ENCODE measurements around the gene DLG2. TPM values are rescaled to one million over a fixed set of nuclear protein-coding genes. Genes with fewer than 3 reads are reported as not detected.

DLG2 gene
- polyA plus RNA-seq, 1 donor = 8.1 TPM

GRCh38 chr11:84249344-84250135 lies 1377.6 kb downstream of the DLG2 start:
- no CpG with 5 or more reads among the region's 4 CpGs for WGBS (ENCODE audit: insufficient coverage, low lambda C conversion rate)
- H3K27ac ChIP-seq (ENCODE audit: low read length) = no peak overlapping the region
- no peaks in the 10 kb centered on the region for H3K27me3 ChIP-seq (ENCODE audit: control insufficient read depth, insufficient read depth, low read length)
- H3K36me3 ChIP-seq (ENCODE audit: control insufficient read depth, insufficient read depth, low read length) = no peaks in the 10 kb centered on the region
- H3K4me1 ChIP-seq (ENCODE audit: control insufficient read depth, insufficient read depth, low read length) = no peaks in the 10 kb centered on the region
- no peak for DNase-seq
- no peak overlapping the region for H3K4me3 ChIP-seq (ENCODE audit: low read length)
- no peaks in the 10 kb centered on the region for H3K9me3 ChIP-seq (ENCODE audit: control insufficient read depth, low read depth, low read length)

- no peaks in the 10 kb centered on the region for H3K27me3 ChIP-seq (ENCODE audit: control insufficient read depth, insufficient read depth, low read length)
- DNase-seq = no peak
- 96% methylated on average over 3 of the region's 4 CpGs for WGBS (ENCODE audit: insufficient coverage, low lambda C conversion rate)
Observed at GRCh38 chr11:84247926-84248325, 1379.2 kb downstream of the DLG2 start.

GRCh38 chr11:84247129-84247528 lies 1380.0 kb downstream of the DLG2 start:
- Histone ChIP-seq H3K9me3 (ENCODE audit: control insufficient read depth, low read depth, low read length) (no peaks in the 10 kb centered on the region), H3K36me3 (ENCODE audit: control insufficient read depth, insufficient read depth, low read length) (no peaks in the 10 kb centered on the region), H3K4me3 (ENCODE audit: low read length) (no peak overlapping the region), H3K4me1 (ENCODE audit: control insufficient read depth, insufficient read depth, low read length) (peaks cover under 1% of the 10 kb centered on the region), H3K27ac (ENCODE audit: low read length) (no peak overlapping the region), H3K27me3 (ENCODE audit: control insufficient read depth, insufficient read depth, low read length) (no peaks in the 10 kb centered on the region)
- WGBS (ENCODE audit: insufficient coverage, low lambda C conversion rate) = no CpG with 5 or more reads among the region's 1 CpG
- no peak for DNase-seq

More at GRCh38 chr11:84247926-84248325, 1379.2 kb downstream of the DLG2 start:
- no peaks in the 10 kb centered on the region for H3K36me3 ChIP-seq (ENCODE audit: control insufficient read depth, insufficient read depth, low read length)
- no peak overlapping the region for H3K27ac ChIP-seq (ENCODE audit: low read length)
- H3K4me1 ChIP-seq (ENCODE audit: control insufficient read depth, insufficient read depth, low read length) = no peaks in the 10 kb centered on the region
- no peaks in the 10 kb centered on the region for H3K9me3 ChIP-seq (ENCODE audit: control insufficient read depth, low read depth, low read length)
- H3K4me3 ChIP-seq (ENCODE audit: low read length) = no peak overlapping the region

GRCh38 chr11:84243629-84244263 lies 1383.4 kb downstream of the DLG2 start:
- DNase-seq = no peak
- H3K4me1 ChIP-seq (ENCODE audit: control insufficient read depth, insufficient read depth, low read length) = peaks cover 10% of the 10 kb centered on the region
- no peak overlapping the region for H3K27ac ChIP-seq (ENCODE audit: low read length)
- H3K36me3 ChIP-seq (ENCODE audit: control insufficient read depth, insufficient read depth, low read length) = no peaks in the 10 kb centered on the region
- H3K9me3 ChIP-seq (ENCODE audit: control insufficient read depth, low read depth, low read length) = no peaks in the 10 kb centered on the region
- WGBS (ENCODE audit: insufficient coverage, low lambda C conversion rate) = no CpG with 5 or more reads among the region's 3 CpGs
- H3K27me3 ChIP-seq (ENCODE audit: control insufficient read depth, insufficient read depth, low read length) = no peaks in the 10 kb centered on the region
- no peak overlapping the region for H3K4me3 ChIP-seq (ENCODE audit: low read length)

GRCh38 chr11:84241343-84242131 lies 1385.6 kb downstream of the DLG2 start:
- H3K4me1 ChIP-seq (ENCODE audit: control insufficient read depth, insufficient read depth, low read length) = peaks cover 10% of the 10 kb centered on the region
- DNase-seq = no peak
- no peaks in the 10 kb centered on the region for H3K36me3 ChIP-seq (ENCODE audit: control insufficient read depth, insufficient read depth, low read length)
- H3K27me3 ChIP-seq (ENCODE audit: control insufficient read depth, insufficient read depth, low read length) = no peaks in the 10 kb centered on the region
- peak overlapping the region; percentile 51 for H3K27ac ChIP-seq (ENCODE audit: low read length)
- 30% methylated on average over 2 of the region's 5 CpGs for WGBS (ENCODE audit: insufficient coverage, low lambda C conversion rate)
- no peaks in the 10 kb centered on the region for H3K9me3 ChIP-seq (ENCODE audit: control insufficient read depth, low read depth, low read length)
- no peak overlapping the region for H3K4me3 ChIP-seq (ENCODE audit: low read length)

- no peaks in the 10 kb centered on the region for H3K27me3 ChIP-seq (ENCODE audit: control insufficient read depth, insufficient read depth, low read length)
- H3K4me3 ChIP-seq (ENCODE audit: low read length) = no peak overlapping the region
- WGBS (ENCODE audit: insufficient coverage, low lambda C conversion rate) = no CpG with 5 or more reads among the region's 1 CpG
- DNase-seq = peak; percentile 38 to 66
- no peaks in the 10 kb centered on the region for H3K9me3 ChIP-seq (ENCODE audit: control insufficient read depth, low read depth, low read length)
- peak overlapping the region; percentile 51 for H3K27ac ChIP-seq (ENCODE audit: low read length)
- H3K36me3 ChIP-seq (ENCODE audit: control insufficient read depth, insufficient read depth, low read length) = no peaks in the 10 kb centered on the region
- peaks cover 10% of the 10 kb centered on the region for H3K4me1 ChIP-seq (ENCODE audit: control insufficient read depth, insufficient read depth, low read length)
Observed at GRCh38 chr11:84240847-84241246, 1386.3 kb downstream of the DLG2 start.

GRCh38 chr11:84236436-84236835 lies 1390.7 kb downstream of the DLG2 start:
- H3K9me3 ChIP-seq (ENCODE audit: control insufficient read depth, low read depth, low read length) = no peaks in the 10 kb centered on the region
- H3K36me3 ChIP-seq (ENCODE audit: control insufficient read depth, insufficient read depth, low read length) = no peaks in the 10 kb centered on the region
- H3K4me3 ChIP-seq (ENCODE audit: low read length) = no peak overlapping the region
- no peak overlapping the region for H3K27ac ChIP-seq (ENCODE audit: low read length)
- H3K27me3 ChIP-seq (ENCODE audit: control insufficient read depth, insufficient read depth, low read length) = no peaks in the 10 kb centered on the region
- peaks cover 4% of the 10 kb centered on the region for H3K4me1 ChIP-seq (ENCODE audit: control insufficient read depth, insufficient read depth, low read length)
- DNase-seq = no peak

- no CpG with 5 or more reads among the region's 4 CpGs for WGBS (ENCODE audit: insufficient coverage, low lambda C conversion rate)
- Histone ChIP-seq H3K9me3 (ENCODE audit: control insufficient read depth, low read depth, low read length) (no peaks in the 10 kb centered on the region), H3K4me1 (ENCODE audit: control insufficient read depth, insufficient read depth, low read length) (no peaks in the 10 kb centered on the region), H3K4me3 (ENCODE audit: low read length) (no peak overlapping the region), H3K36me3 (ENCODE audit: control insufficient read depth, insufficient read depth, low read length) (no peaks in the 10 kb centered on the region), H3K27ac (ENCODE audit: low read length) (no peak overlapping the region), H3K27me3 (ENCODE audit: control insufficient read depth, insufficient read depth, low read length) (no peaks in the 10 kb centered on the region)
- DNase-seq = no peak
Observed at GRCh38 chr11:84234462-84235202, 1392.5 kb downstream of the DLG2 start.

GRCh38 chr11:84234011-84234410 lies 1393.1 kb downstream of the DLG2 start:
- WGBS (ENCODE audit: insufficient coverage, low lambda C conversion rate) = no CpG with 5 or more reads among the region's 2 CpGs

GRCh38 chr11:84232511-84232910 lies 1394.6 kb downstream of the DLG2 start:
- Histone ChIP-seq H3K9me3 (ENCODE audit: control insufficient read depth, low read depth, low read length) (no peaks in the 10 kb centered on the region), H3K27me3 (ENCODE audit: control insufficient read depth, insufficient read depth, low read length) (no peaks in the 10 kb centered on the region), H3K4me3 (ENCODE audit: low read length) (no peak overlapping the region), H3K27ac (ENCODE audit: low read length) (no peak overlapping the region), H3K4me1 (ENCODE audit: control insufficient read depth, insufficient read depth, low read length) (no peaks in the 10 kb centered on the region), H3K36me3 (ENCODE audit: control insufficient read depth, insufficient read depth, low read length) (no peaks in the 10 kb centered on the region)
- no peak for DNase-seq

More at GRCh38 chr11:84234011-84234410, 1393.1 kb downstream of the DLG2 start:
- Histone ChIP-seq H3K27me3 (ENCODE audit: control insufficient read depth, insufficient read depth, low read length) (no peaks in the 10 kb centered on the region), H3K36me3 (ENCODE audit: control insufficient read depth, insufficient read depth, low read length) (no peaks in the 10 kb centered on the region), H3K4me3 (ENCODE audit: low read length) (no peak overlapping the region), H3K4me1 (ENCODE audit: control insufficient read depth, insufficient read depth, low read length) (no peaks in the 10 kb centered on the region), H3K9me3 (ENCODE audit: control insufficient read depth, low read depth, low read length) (no peaks in the 10 kb centered on the region), H3K27ac (ENCODE audit: low read length) (no peak overlapping the region)
- no peak for DNase-seq
